ENCODE results near the gene EVA1B.

GRCh38 chr1:36321119-36321951 lies 2.1 kb downstream of the EVA1B start:
- TF ChIP-seq E2F1 (CRISPR knock-in tag; IDR thresholded peaks at IDR 0.05) (no peak), JUN (CRISPR knock-in tag; IDR thresholded peaks at IDR 0.05) (peak; percentile 55; the same call in 1 of the 2 replicates), ZBTB43 (CRISPR knock-in tag; IDR thresholded peaks at IDR 0.05) (peak; percentile 90; the same call in 1 of the 2 replicates), MLX (CRISPR knock-in tag; IDR thresholded peaks at IDR 0.05) (no peak), NFE2L1 (CRISPR knock-in tag; IDR thresholded peaks at IDR 0.05) (peak; percentile 51; the same call in 1 of the 2 replicates), SMAD3 (CRISPR knock-in tag; IDR thresholded peaks at IDR 0.05; ENCODE audit: borderline replicate concordance) (peak; percentile 81), CTCF (IDR thresholded peaks at IDR 0.05) (no peak), SP1 (CRISPR knock-in tag; conservative IDR thresholded peaks at IDR 0.05) (peak; percentile 84), KAT7 (CRISPR knock-in tag; IDR thresholded peaks at IDR 0.05; ENCODE audit: borderline replicate concordance) (no peak), TCF7 (CRISPR knock-in tag; IDR thresholded peaks at IDR 0.05; ENCODE audit: low read depth) (peak; percentile 68; the same call in 1 of the 2 replicates)
- TF ChIP-seq, protein P1, sequence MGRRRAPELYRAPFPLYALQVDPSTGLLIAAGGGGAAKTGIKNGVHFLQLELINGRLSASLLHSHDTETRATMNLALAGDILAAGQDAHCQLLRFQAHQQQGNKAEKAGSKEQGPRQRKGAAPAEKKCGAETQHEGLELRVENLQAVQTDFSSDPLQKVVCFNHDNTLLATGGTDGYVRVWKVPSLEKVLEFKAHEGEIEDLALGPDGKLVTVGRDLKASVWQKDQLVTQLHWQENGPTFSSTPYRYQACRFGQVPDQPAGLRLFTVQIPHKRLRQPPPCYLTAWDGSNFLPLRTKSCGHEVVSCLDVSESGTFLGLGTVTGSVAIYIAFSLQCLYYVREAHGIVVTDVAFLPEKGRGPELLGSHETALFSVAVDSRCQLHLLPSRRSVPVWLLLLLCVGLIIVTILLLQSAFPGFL (CRISPR knock-in tag; IDR thresholded peaks at IDR 0.05; ENCODE audit: borderline replicate concordance), result no peak
- TF ChIP-seq, protein P2, sequence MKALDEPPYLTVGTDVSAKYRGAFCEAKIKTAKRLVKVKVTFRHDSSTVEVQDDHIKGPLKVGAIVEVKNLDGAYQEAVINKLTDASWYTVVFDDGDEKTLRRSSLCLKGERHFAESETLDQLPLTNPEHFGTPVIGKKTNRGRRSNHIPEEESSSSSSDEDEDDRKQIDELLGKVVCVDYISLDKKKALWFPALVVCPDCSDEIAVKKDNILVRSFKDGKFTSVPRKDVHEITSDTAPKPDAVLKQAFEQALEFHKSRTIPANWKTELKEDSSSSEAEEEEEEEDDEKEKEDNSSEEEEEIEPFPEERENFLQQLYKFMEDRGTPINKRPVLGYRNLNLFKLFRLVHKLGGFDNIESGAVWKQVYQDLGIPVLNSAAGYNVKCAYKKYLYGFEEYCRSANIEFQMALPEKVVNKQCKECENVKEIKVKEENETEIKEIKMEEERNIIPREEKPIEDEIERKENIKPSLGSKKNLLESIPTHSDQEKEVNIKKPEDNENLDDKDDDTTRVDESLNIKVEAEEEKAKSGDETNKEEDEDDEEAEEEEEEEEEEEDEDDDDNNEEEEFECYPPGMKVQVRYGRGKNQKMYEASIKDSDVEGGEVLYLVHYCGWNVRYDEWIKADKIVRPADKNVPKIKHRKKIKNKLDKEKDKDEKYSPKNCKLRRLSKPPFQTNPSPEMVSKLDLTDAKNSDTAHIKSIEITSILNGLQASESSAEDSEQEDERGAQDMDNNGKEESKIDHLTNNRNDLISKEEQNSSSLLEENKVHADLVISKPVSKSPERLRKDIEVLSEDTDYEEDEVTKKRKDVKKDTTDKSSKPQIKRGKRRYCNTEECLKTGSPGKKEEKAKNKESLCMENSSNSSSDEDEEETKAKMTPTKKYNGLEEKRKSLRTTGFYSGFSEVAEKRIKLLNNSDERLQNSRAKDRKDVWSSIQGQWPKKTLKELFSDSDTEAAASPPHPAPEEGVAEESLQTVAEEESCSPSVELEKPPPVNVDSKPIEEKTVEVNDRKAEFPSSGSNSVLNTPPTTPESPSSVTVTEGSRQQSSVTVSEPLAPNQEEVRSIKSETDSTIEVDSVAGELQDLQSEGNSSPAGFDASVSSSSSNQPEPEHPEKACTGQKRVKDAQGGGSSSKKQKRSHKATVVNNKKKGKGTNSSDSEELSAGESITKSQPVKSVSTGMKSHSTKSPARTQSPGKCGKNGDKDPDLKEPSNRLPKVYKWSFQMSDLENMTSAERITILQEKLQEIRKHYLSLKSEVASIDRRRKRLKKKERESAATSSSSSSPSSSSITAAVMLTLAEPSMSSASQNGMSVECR (CRISPR knock-in tag; IDR thresholded peaks at IDR 0.05; ENCODE audit: borderline replicate concordance), result no peak
- TF ChIP-seq, protein P3, sequence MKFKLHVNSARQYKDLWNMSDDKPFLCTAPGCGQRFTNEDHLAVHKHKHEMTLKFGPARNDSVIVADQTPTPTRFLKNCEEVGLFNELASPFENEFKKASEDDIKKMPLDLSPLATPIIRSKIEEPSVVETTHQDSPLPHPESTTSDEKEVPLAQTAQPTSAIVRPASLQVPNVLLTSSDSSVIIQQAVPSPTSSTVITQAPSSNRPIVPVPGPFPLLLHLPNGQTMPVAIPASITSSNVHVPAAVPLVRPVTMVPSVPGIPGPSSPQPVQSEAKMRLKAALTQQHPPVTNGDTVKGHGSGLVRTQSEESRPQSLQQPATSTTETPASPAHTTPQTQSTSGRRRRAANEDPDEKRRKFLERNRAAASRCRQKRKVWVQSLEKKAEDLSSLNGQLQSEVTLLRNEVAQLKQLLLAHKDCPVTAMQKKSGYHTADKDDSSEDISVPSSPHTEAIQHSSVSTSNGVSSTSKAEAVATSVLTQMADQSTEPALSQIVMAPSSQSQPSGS (CRISPR knock-in tag; IDR thresholded peaks at IDR 0.05; ENCODE audit: borderline replicate concordance, low read depth), result peak; percentile 52; the same call in 1 of the 2 replicates

Data from WTC11 (cell line).